Muscle of leg (tissue), 11 donors: ENCODE results near the gene EFCAB8. TPM values are rescaled to one million over a fixed set of nuclear protein-coding genes. Genes with fewer than 3 reads are reported as not detected.
"Not testable (repeated sequence)": the region's sequence is repeated elsewhere in the genome, so short reads cannot be mapped to it uniquely, and the experiment has no call there.

Experiments used
- DNase-seq: peaks from one replicate; pipeline ENCODE4 v3.0.0; 2013
- H3K27ac ChIP-seq: one replicate; pipeline ENCODE4 v1.5.1; 2013; ENCODE audit warnings: mild to moderate bottlenecking, low read length, control low read depth
- H3K27me3 ChIP-seq: one replicate; pipeline ENCODE4 v1.6.1; 2013; ENCODE audit warnings: low read length; ENCODE audit not compliant: control insufficient read depth, insufficient read depth
- H3K36me3 ChIP-seq: one replicate; pipeline ENCODE4 v1.6.1; 2013; ENCODE audit warnings: low read length; ENCODE audit not compliant: control insufficient read depth, insufficient read depth
- H3K4me1 ChIP-seq: one replicate; pipeline ENCODE4 v1.6.1; 2013; ENCODE audit warnings: low read length; ENCODE audit not compliant: control insufficient read depth, insufficient read depth
- H3K4me3 ChIP-seq: one replicate; pipeline ENCODE4 v1.5.1; 2013; ENCODE audit warnings: low read length, control low read depth
- H3K9me3 ChIP-seq: replicated peaks from 2 replicates; pipeline ENCODE4 v1.6.1; 2013; ENCODE audit warnings: low read depth, low read length; ENCODE audit not compliant: control insufficient read depth
- WGBS: methylation state at CpG from one replicate; pipeline ENCODE4 v1.1.5; 2013; ENCODE audit warnings: missing lambda C conversion rate; ENCODE audit not compliant: insufficient coverage; 5-methylcytosine and 5-hydroxymethylcytosine counted together
- polyA plus RNA-seq, 8 donors: library from polyadenylated mRNA; unstranded; fragments of 120-200 nt; gene quantifications; one replicate each; pipeline versions ENCODE4 v1.2.1 to v1.2.3, GENCODE V29; 2013; ENCODE audit warnings: inconsistent platforms in 1 of 8, low replicate concordance in 1 of 8; ENCODE audit not compliant: insufficient read length in 8 of 8, insufficient read depth in 1 of 8
- total RNA-seq: library from RNA; stranded (reverse); fragments of 120-200 nt; gene quantifications from one replicate; pipeline ENCODE4 v1.2.4, GENCODE V29; 2013

The EFCAB8 gene
- total and polyA plus RNA-seq, 9 donors, result 0.04 to 0.22 (median 0.14) TPM; not detected in 2

GRCh38 chr20:32943490-32944052 lies 84.8 kb downstream of the EFCAB8 start:
- H3K9me3 ChIP-seq, result no peaks in the 10 kb centered on the region
- 73% methylated on average over 5 of the region's 7 CpGs for WGBS
- H3K27ac ChIP-seq, result no peak overlapping the region
- no peaks in the 10 kb centered on the region for H3K4me1 ChIP-seq
- H3K27me3 ChIP-seq, result no peaks in the 10 kb centered on the region
- H3K4me3 ChIP-seq, result no peak overlapping the region
- H3K36me3 ChIP-seq, result no peaks in the 10 kb centered on the region
- DNase-seq, result no peak

GRCh38 chr20:32945710-32946221 lies 87.0 kb downstream of the EFCAB8 start:
- H3K27ac ChIP-seq, result no peak overlapping the region
- no peak overlapping the region for H3K4me3 ChIP-seq
- H3K36me3 ChIP-seq, result no peaks in the 10 kb centered on the region
- H3K27me3 ChIP-seq, result no peaks in the 10 kb centered on the region
- no peak for DNase-seq
- WGBS, result 27% methylated on average over 2 of the region's 4 CpGs
- no peaks in the 10 kb centered on the region for H3K4me1 ChIP-seq
- H3K9me3 ChIP-seq, result no peaks in the 10 kb centered on the region

GRCh38 chr20:32946629-32947028 lies 87.9 kb downstream of the EFCAB8 start:
- no peaks in the 10 kb centered on the region for H3K36me3 ChIP-seq
- H3K4me1 ChIP-seq, result no peaks in the 10 kb centered on the region
- no peak overlapping the region for H3K27ac ChIP-seq
- no CpG with 5 or more reads among the region's 1 CpG for WGBS
- no peaks in the 10 kb centered on the region for H3K27me3 ChIP-seq
- H3K9me3 ChIP-seq, result no peaks in the 10 kb centered on the region
- no peak for DNase-seq
- H3K4me3 ChIP-seq, result no peak overlapping the region

GRCh38 chr20:32950539-32950938 lies 91.8 kb downstream of the EFCAB8 start:
- not testable (repeated sequence) for H3K27me3 ChIP-seq, H3K4me3 ChIP-seq, H3K36me3 ChIP-seq, H3K9me3 ChIP-seq, DNase-seq, H3K27ac ChIP-seq, H3K4me1 ChIP-seq
- no CpG with 5 or more reads among the region's 4 CpGs for WGBS

GRCh38 chr20:32957459-32957858 lies 98.7 kb downstream of the EFCAB8 start:
- Histone ChIP-seq H3K27me3 (no peaks in the 10 kb centered on the region), H3K27ac (no peak overlapping the region), H3K4me3 (no peak overlapping the region), H3K9me3 (peaks cover 4% of the 10 kb centered on the region), H3K36me3 (no peaks in the 10 kb centered on the region), H3K4me1 (no peaks in the 10 kb centered on the region)
- 73% methylated on average over 5 of the region's 5 CpGs for WGBS
- DNase-seq, result no peak

GRCh38 chr20:32958574-32958973 lies 99.9 kb downstream of the EFCAB8 start:
- peaks cover 4% of the 10 kb centered on the region for H3K9me3 ChIP-seq
- H3K36me3 ChIP-seq, result no peaks in the 10 kb centered on the region
- no peaks in the 10 kb centered on the region for H3K27me3 ChIP-seq
- H3K27ac ChIP-seq, result no peak overlapping the region
- H3K4me3 ChIP-seq, result no peak overlapping the region
- no peaks in the 10 kb centered on the region for H3K4me1 ChIP-seq
- no peak for DNase-seq

- H3K9me3 ChIP-seq, result peaks cover 4% of the 10 kb centered on the region
- H3K4me1 ChIP-seq, result no peaks in the 10 kb centered on the region
- no peaks in the 10 kb centered on the region for H3K27me3 ChIP-seq
- no peak overlapping the region for H3K27ac ChIP-seq
- WGBS, result 91% methylated on average over 10 of the region's 14 CpGs
- H3K36me3 ChIP-seq, result no peaks in the 10 kb centered on the region
- no peak for DNase-seq
- no peak overlapping the region for H3K4me3 ChIP-seq
Measured at GRCh38 chr20:32959351-32960221, 100.9 kb downstream of the EFCAB8 start.

- Histone ChIP-seq H3K4me3 (no peak overlapping the region), H3K9me3 (peaks cover 4% of the 10 kb centered on the region), H3K4me1 (no peaks in the 10 kb centered on the region), H3K27ac (no peak overlapping the region), H3K27me3 (no peaks in the 10 kb centered on the region), H3K36me3 (no peaks in the 10 kb centered on the region)
- no peak for DNase-seq
Measured at GRCh38 chr20:32960222-32960518, 101.4 kb downstream of the EFCAB8 start.

- peaks cover 2% of the 10 kb centered on the region for H3K27me3 ChIP-seq
- H3K36me3 ChIP-seq, result no peaks in the 10 kb centered on the region
- no peaks in the 10 kb centered on the region for H3K4me1 ChIP-seq
- no peak overlapping the region for H3K4me3 ChIP-seq
- H3K27ac ChIP-seq, result no peak overlapping the region
- no peak for DNase-seq
- WGBS, result 82% methylated on average over 28 of the region's 28 CpGs
- peaks cover 4% of the 10 kb centered on the region for H3K9me3 ChIP-seq
Measured at GRCh38 chr20:32960849-32961731, 102.4 kb downstream of the EFCAB8 start.

GRCh38 chr20:32962053-32962452 lies 103.3 kb downstream of the EFCAB8 start:
- peaks cover 3% of the 10 kb centered on the region for H3K27me3 ChIP-seq
- WGBS, result 85% methylated on average over 2 of the region's 5 CpGs
- peaks cover 4% of the 10 kb centered on the region for H3K9me3 ChIP-seq
- no peak overlapping the region for H3K4me3 ChIP-seq
- no peak overlapping the region for H3K27ac ChIP-seq
- no peaks in the 10 kb centered on the region for H3K4me1 ChIP-seq
- no peak for DNase-seq
- no peaks in the 10 kb centered on the region for H3K36me3 ChIP-seq
